ENCODE measurements around the gene MED9.
"Not testable (repeated sequence)": the region's sequence is repeated elsewhere in the genome, so short reads cannot be mapped to it uniquely, and the experiment has no call there.

GRCh38 chr17:17430924-17431323, 45.9 kb upstream of the MED9 start:
- TF ChIP-seq EZH2 (IDR thresholded peaks at IDR 0.05; ENCODE audit: borderline replicate concordance, insufficient read depth, low read length, poor library complexity, severe bottlenecking); CTCF (IDR thresholded peaks at IDR 0.05; ENCODE audit: poor library complexity, severe bottlenecking); EP300 (conservative IDR thresholded peaks at IDR 0.05; ENCODE audit: poor library complexity, severe bottlenecking); SMC3 (conservative IDR thresholded peaks at IDR 0.05; ENCODE audit: poor library complexity); REST (IDR thresholded peaks at IDR 0.05; ENCODE audit: borderline replicate concordance); POLR2AphosphoS5 (IDR thresholded peaks at IDR 0.05); RAD21 (conservative IDR thresholded peaks at IDR 0.05): not testable (repeated sequence)

Measured in neural cell (in vitro differentiated cells).